Right cardiac atrium (tissue), 5 donors: ENCODE measurements around the gene SIM2. TPM values are rescaled to one million over a fixed set of nuclear protein-coding genes. Genes with fewer than 3 reads are reported as not detected.

Source experiments
- ATAC-seq, 2 donors: fragments of 200-7000 bp; cut with Tn5 transposase; one replicate each; pipeline versions ENCODE4 v1.8.0 to v1.9.1; 2020; ENCODE audit warnings: moderate library complexity in 2 of 2, mild to moderate bottlenecking in 1 of 2
- DNase-seq, 3 donors: peaks; one replicate each; pipeline ENCODE4 v3.0.0-alpha.2; 2020
- H3K27ac ChIP-seq: one replicate; pipeline ENCODE4 v1.5.1; 2013; ENCODE audit warnings: mild to moderate bottlenecking, low read length, control low read depth, moderate library complexity
- H3K27me3 ChIP-seq: one replicate; pipeline ENCODE4 v1.6.1; 2013; ENCODE audit not compliant: control insufficient read depth, insufficient read depth
- H3K4me1 ChIP-seq: one replicate; pipeline ENCODE4 v1.6.1; 2013; ENCODE audit warnings: low read length; ENCODE audit not compliant: control insufficient read depth, insufficient read depth
- H3K4me3 ChIP-seq: one replicate; pipeline ENCODE4 v1.5.1; 2013; ENCODE audit warnings: low read length, control low read depth
- H3K9me3 ChIP-seq: one replicate; pipeline ENCODE4 v1.6.1; 2013; ENCODE audit warnings: low read length; ENCODE audit not compliant: control insufficient read depth
- WGBS: extraction: QIAGEN DNeasy Blood & Tissue Kit; methylation state at CpG from one replicate; pipeline ENCODE4 v1.1.7; 2013; 5-methylcytosine and 5-hydroxymethylcytosine counted together
- intact Hi-C, 4 donors: fragments of 100-400 bp; cut with DNase I; formaldehyde crosslinking; loops; one replicate each; pipeline versions ENCODE4 v1.11.0 to v1.14.0; 2022 to 2023
- polyA plus RNA-seq: library from polyadenylated mRNA; stranded (reverse); fragments of 200-250 nt; gene quantifications from one replicate; pipeline ENCODE4 v1.2.3, GENCODE V29; 2013
- total RNA-seq, 4 donors: library from RNA; stranded (reverse); fragmentation: NEBNext Ultra II Directional; extraction: Animal tissue kit (Norgen Biotek cat#: 25700); gene quantifications; one replicate each; pipeline ENCODE4 v1.2.1, GENCODE V29; 2021
- donor health status: healthy with polysubstance abuse.
- donor health status: DM: no; HTN: yes; CAD: no.
- donor health status: DM: no; HTN: no; CAD: no.
- donor health status: DM: no; HTN: yes; CAD: no; lungs with severe emphysema.
- donor health status: DM: yes; HTN: yes; CAD: no.

Gene SIM2
- total and polyA plus RNA-seq, 5 donors: not detected

- DNase-seq: no peak
- no peak for ATAC-seq
- Histone ChIP-seq H3K9me3 (no peaks in the 10 kb centered on the region), H3K4me3 (no peak overlapping the region), H3K27ac (no peak overlapping the region), H3K27me3 (peaks cover 4% of the 10 kb centered on the region), H3K4me1 (no peaks in the 10 kb centered on the region)
- intact Hi-C loops: no loop called here
- 73% methylated on average over 7 of the region's 7 CpGs for whole genome bisulfite sequencing
Observed at GRCh38 chr21:36689324-36689723, 9.6 kb upstream of the SIM2 start.

- intact Hi-C loops: no loop called here
- Histone ChIP-seq H3K4me1 (no peaks in the 10 kb centered on the region), H3K4me3 (no peak overlapping the region), H3K9me3 (no peaks in the 10 kb centered on the region), H3K27ac (no peak overlapping the region), H3K27me3 (peaks cover 4% of the 10 kb centered on the region)
- 22% methylated on average over 12 of the region's 12 CpGs for WGBS
- DNase-seq (no peak), ATAC-seq (no peak)
Observed at GRCh38 chr21:36690628-36691554, 8.0 kb upstream of the SIM2 start.

GRCh38 chr21:36691555-36692041, 7.3 kb upstream of the SIM2 start:
- Histone ChIP-seq H3K9me3 (no peaks in the 10 kb centered on the region), H3K4me3 (no peak overlapping the region), H3K27ac (no peak overlapping the region), H3K4me1 (no peaks in the 10 kb centered on the region), H3K27me3 (peaks cover 4% of the 10 kb centered on the region)
- WGBS: 11% methylated on average over 18 of the region's 18 CpGs
- intact Hi-C loops: no loop called here
- ATAC-seq (no peak), DNase-seq (no peak)

GRCh38 chr21:36692114-36692834, 6.6 kb upstream of the SIM2 start:
- H3K27ac ChIP-seq: no peak overlapping the region
- no peaks in the 10 kb centered on the region for H3K4me1 ChIP-seq
- intact Hi-C loops: no loop called here
- no peak for ATAC-seq
- no peaks in the 10 kb centered on the region for H3K9me3 ChIP-seq
- H3K27me3 ChIP-seq: peaks cover 4% of the 10 kb centered on the region
- no peak for DNase-seq
- no peak overlapping the region for H3K4me3 ChIP-seq
- 11% methylated on average over 34 of the region's 34 CpGs for WGBS

- Histone ChIP-seq H3K9me3 (no peaks in the 10 kb centered on the region), H3K4me1 (no peaks in the 10 kb centered on the region), H3K27ac (no peak overlapping the region), H3K4me3 (no peak overlapping the region), H3K27me3 (peaks cover 4% of the 10 kb centered on the region)
- intact Hi-C loops: no loop called here
- DNase-seq: no peak
- 4% methylated on average over 57 of the region's 57 CpGs for WGBS
- no peak for ATAC-seq
Observed at GRCh38 chr21:36692835-36693488, 6.0 kb upstream of the SIM2 start.

GRCh38 chr21:36693489-36694030, 5.4 kb upstream of the SIM2 start:
- intact Hi-C loops: no loop called here
- Histone ChIP-seq H3K4me1 (no peaks in the 10 kb centered on the region), H3K9me3 (no peaks in the 10 kb centered on the region), H3K4me3 (no peak overlapping the region), H3K27me3 (peaks cover 4% of the 10 kb centered on the region), H3K27ac (no peak overlapping the region)
- WGBS: 8% methylated on average over 40 of the region's 40 CpGs
- DNase-seq: no peak
- no peak for ATAC-seq

DNA sequence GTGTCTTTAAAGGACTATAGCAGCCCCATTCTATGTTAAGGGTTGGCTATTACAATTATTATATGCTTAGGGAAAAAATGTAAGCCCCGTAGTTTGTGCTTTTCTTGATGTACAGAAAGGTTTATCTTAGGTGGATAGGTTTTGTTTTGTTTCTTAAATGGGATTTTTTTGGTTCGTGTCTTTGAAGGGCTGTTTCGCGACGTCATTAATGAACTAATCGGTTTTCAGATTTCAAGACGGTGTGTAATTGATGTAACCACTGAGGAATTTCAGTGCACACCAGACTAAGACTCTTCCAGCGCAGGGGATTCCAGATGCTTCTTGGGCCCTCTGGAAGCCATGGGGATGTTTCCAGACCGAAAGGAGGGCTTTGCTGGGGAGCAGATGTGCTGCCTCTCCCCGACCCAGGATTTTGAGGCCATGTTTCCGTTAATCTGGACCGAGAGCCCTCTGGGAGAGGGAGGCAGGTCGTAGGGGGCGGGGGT, 4.8 kb upstream of the SIM2 start:
- intact Hi-C loops: no loop called here
- Histone ChIP-seq H3K27me3 (peaks cover 4% of the 10 kb centered on the region), H3K27ac (no peak overlapping the region), H3K4me1 (no peaks in the 10 kb centered on the region), H3K9me3 (no peaks in the 10 kb centered on the region), H3K4me3 (no peak overlapping the region)
- DNase-seq (no peak), ATAC-seq (no peak)
- 7% methylated on average over 14 of the region's 14 CpGs for WGBS

DNA sequence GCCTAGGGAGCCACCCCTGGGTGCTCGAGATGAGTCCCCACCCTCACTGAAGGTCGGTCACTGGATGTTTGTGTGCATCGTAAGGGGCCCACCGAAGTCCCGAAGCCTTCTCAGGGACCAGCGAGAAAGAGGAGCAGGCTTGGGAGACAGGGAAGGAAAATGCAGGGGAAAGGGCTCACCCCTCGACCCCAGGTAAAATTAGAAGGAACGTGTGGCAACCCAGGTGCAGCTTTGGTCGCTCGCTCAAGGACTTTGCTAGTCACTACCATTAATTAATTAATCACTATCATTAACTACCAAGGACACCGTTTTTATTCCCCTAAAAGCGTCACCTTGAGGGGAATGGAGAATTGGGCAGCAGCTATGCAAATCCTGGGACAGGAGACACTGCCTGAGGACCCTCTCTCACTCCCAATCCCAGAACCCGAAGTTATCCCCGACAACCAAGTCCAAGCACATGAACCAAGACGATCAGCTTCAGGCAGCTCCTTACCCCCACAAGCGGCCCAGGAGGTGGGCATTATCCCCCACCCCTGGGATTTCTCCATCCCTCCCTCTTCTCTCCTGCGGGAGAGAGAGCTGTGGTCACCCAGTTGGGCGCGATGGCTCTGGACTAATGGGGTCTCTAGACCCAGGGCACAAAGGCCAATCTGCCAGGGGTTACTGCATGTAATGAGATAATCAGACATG, 4.2 kb upstream of the SIM2 start:
- 9% methylated on average over 19 of the region's 19 CpGs for WGBS
- ATAC-seq: no peak
- intact Hi-C loops: no loop called here

DNA sequence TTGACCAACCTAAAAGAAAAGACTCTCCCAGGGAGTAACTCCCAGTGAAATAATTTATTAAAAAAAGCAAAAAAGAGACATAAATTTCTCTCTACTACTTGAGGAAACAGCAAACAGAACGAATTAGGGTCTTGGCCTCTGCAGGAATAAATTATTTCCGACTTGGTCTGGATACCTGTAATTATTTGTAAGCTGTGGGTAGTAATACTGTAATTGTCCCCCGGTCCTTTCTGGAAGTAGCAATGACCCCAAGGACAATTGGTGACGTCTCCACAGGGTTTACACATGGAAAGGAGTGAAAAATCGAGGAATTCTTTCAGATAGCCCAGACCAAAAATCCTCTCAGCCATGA, 3.7 kb upstream of the SIM2 start:
- intact Hi-C loops: no loop called here
- no peak overlapping the region for H3K27ac ChIP-seq
- no peaks in the 10 kb centered on the region for H3K9me3 ChIP-seq
- peaks cover 4% of the 10 kb centered on the region for H3K27me3 ChIP-seq
- WGBS: 23% methylated on average over 5 of the region's 5 CpGs
- ATAC-seq (no peak), DNase-seq (no peak)
- H3K4me1 ChIP-seq: no peaks in the 10 kb centered on the region
- no peak overlapping the region for H3K4me3 ChIP-seq

More for the DNA sequence above, 4.2 kb upstream of the SIM2 start:
- no peak overlapping the region for H3K27ac ChIP-seq
- no peak for DNase-seq
- no peaks in the 10 kb centered on the region for H3K9me3 ChIP-seq
- no peak overlapping the region for H3K4me3 ChIP-seq
- H3K27me3 ChIP-seq: peaks cover 4% of the 10 kb centered on the region
- H3K4me1 ChIP-seq: no peaks in the 10 kb centered on the region

GRCh38 chr21:36695671-36696389, 3.1 kb upstream of the SIM2 start:
- WGBS: 6% methylated on average over 44 of the region's 44 CpGs
- Histone ChIP-seq H3K4me3 (no peak overlapping the region), H3K4me1 (peaks cover 4% of the 10 kb centered on the region), H3K27me3 (no peaks in the 10 kb centered on the region), H3K27ac (no peak overlapping the region), H3K9me3 (no peaks in the 10 kb centered on the region)
- DNase-seq (no peak), ATAC-seq (no peak)
- intact Hi-C loops: no loop called here
